GM23338 (cell line): ENCODE data around the gene RTN4RL1. TPM values are rescaled to one million over a fixed set of nuclear protein-coding genes. Genes with fewer than 3 reads are reported as not detected.

Source experiments
- ATAC-seq: fragments of 200-7000 bp; cut with Tn5 transposase; 3 replicates; pipeline ENCODE4 v1.9.1; 2020
- DNase-seq: peaks from one replicate; pipeline ENCODE4 v3.0.0-alpha.2; 2015; ENCODE audit warnings: low spot score
- H2AFZ ChIP-seq: fragments of 200-600 bp; sonication (generic); 2 replicates; pipeline ENCODE4 v1.8.0; 2016; ENCODE audit warnings: antibody characterized with exemption, mild to moderate bottlenecking, moderate library complexity
- H3F3A ChIP-seq: fragments of 200-600 bp; sonication (generic); replicated peaks from 2 replicates; pipeline ENCODE4 v1.8.0; 2017; ENCODE audit warnings: antibody characterized with exemption, mixed run types, low read depth
- H3K27ac ChIP-seq: fragments of 200-600 bp; sonication (generic); 2 replicates; pipeline ENCODE4 v1.6.1; 2016; ENCODE audit warnings: low read depth
- H3K27me3 ChIP-seq: fragments of 200-600 bp; sonication (generic); 2 replicates; pipeline ENCODE4 v1.8.0; 2016; ENCODE audit warnings: mild to moderate bottlenecking, mixed run types, moderate library complexity; ENCODE audit not compliant: insufficient read depth
- H3K36me3 ChIP-seq: fragments of 200-600 bp; sonication (generic); 2 replicates; pipeline ENCODE4 v1.8.0; 2016; ENCODE audit warnings: mild to moderate bottlenecking; ENCODE audit not compliant: insufficient read depth
- H3K4me1 ChIP-seq: fragments of 200-600 bp; sonication (generic); 2 replicates; pipeline ENCODE4 v1.8.0; 2016; ENCODE audit warnings: mild to moderate bottlenecking, moderate library complexity; ENCODE audit not compliant: insufficient read depth
- H3K4me2 ChIP-seq: fragments of 200-600 bp; sonication (generic); 2 replicates; pipeline ENCODE4 v1.7.1; 2017; ENCODE audit warnings: mixed run types
- H3K4me3 ChIP-seq: fragments of 200-600 bp; sonication (generic); 2 replicates; pipeline ENCODE4 v1.6.1; 2016; ENCODE audit warnings: mixed run types
- H3K79me2 ChIP-seq: fragments of 200-600 bp; sonication (generic); replicated peaks from 2 replicates; pipeline ENCODE4 v1.8.0; 2017; ENCODE audit warnings: mild to moderate bottlenecking; ENCODE audit not compliant: insufficient read depth
- H3K9me2 ChIP-seq: fragments of 200-600 bp; sonication (generic); 2 replicates; pipeline ENCODE4 v1.8.0; 2017; ENCODE audit not compliant: insufficient read depth
- H4K20me1 ChIP-seq: fragments of 200-600 bp; sonication (generic); replicated peaks from 2 replicates; pipeline ENCODE4 v1.8.0; 2017; ENCODE audit warnings: mild to moderate bottlenecking; ENCODE audit not compliant: insufficient read depth
- H3K27ac Mint-ChIP-seq: 2 replicates; pipeline ENCODE4 v1.8.0; 2020; ENCODE audit warnings: inconsistent platforms, mild to moderate bottlenecking, moderate library complexity, mixed read lengths
- H3K27me3 Mint-ChIP-seq: 3 replicates; pipeline ENCODE4 v1.8.0; 2022; ENCODE audit warnings: low read depth, mild to moderate bottlenecking, moderate library complexity, mixed read lengths, inconsistent platforms; ENCODE audit not compliant: insufficient read depth, poor library complexity
- H3K36me3 Mint-ChIP-seq: 3 replicates; pipeline ENCODE4 v1.8.0; 2021; ENCODE audit warnings: low read depth, mild to moderate bottlenecking, inconsistent platforms, moderate library complexity, mixed read lengths
- H3K4me1 Mint-ChIP-seq: 3 replicates; pipeline ENCODE4 v1.8.0; 2020; ENCODE audit warnings: mild to moderate bottlenecking, inconsistent platforms, mixed read lengths
- H3K4me3 Mint-ChIP-seq: 3 replicates; pipeline ENCODE4 v1.8.0; 2021; ENCODE audit warnings: moderate library complexity, mild to moderate bottlenecking, inconsistent platforms, mixed read lengths
- H3K9me3 Mint-ChIP-seq: 3 replicates; pipeline ENCODE4 v1.8.0; 2020; ENCODE audit warnings: moderate library complexity, mild to moderate bottlenecking, inconsistent platforms, mixed read lengths
- CREB1 ChIP-seq: fragments of 250-450 bp; sonication (Bioruptor Pico); IDR thresholded peaks from 2 replicates; pipeline ENCODE4 v1.5.0; 2020; ENCODE audit warnings: low read depth, mild to moderate bottlenecking, moderate library complexity
- EZH2 ChIP-seq: fragments of 200-600 bp; sonication (generic); IDR thresholded peaks from one replicate; pipeline ENCODE4 v1.8.0; 2017; ENCODE audit warnings: antibody characterized with exemption, mild to moderate bottlenecking, low read depth; ENCODE audit not compliant: unreplicated experiment
- EZH2phosphoT487 ChIP-seq: fragments of 200-600 bp; sonication (generic); IDR thresholded peaks from one replicate; pipeline ENCODE4 v1.8.1; 2018; ENCODE audit warnings: antibody characterized with exemption; ENCODE audit not compliant: unreplicated experiment
- JUNB ChIP-seq: IDR thresholded peaks from one replicate; pipeline ENCODE4 v1.6.1; 2016; ENCODE audit warnings: antibody characterized with exemption; ENCODE audit not compliant: unreplicated experiment
- NANOG ChIP-seq: IDR thresholded peaks from 2 replicates; pipeline ENCODE4 v1.6.1; 2016; ENCODE audit warnings: antibody characterized with exemption, borderline replicate concordance
- POLR2AphosphoS5 ChIP-seq: IDR thresholded peaks from 2 replicates; pipeline ENCODE4 v1.6.1; 2016; ENCODE audit warnings: antibody characterized with exemption, low read depth
- REST ChIP-seq: IDR thresholded peaks from one replicate; pipeline ENCODE4 v1.6.1; 2018; ENCODE audit warnings: antibody characterized with exemption; ENCODE audit not compliant: unreplicated experiment
- STAT1 ChIP-seq: IDR thresholded peaks from one replicate; pipeline ENCODE4 v1.6.1; 2016; ENCODE audit warnings: antibody characterized with exemption; ENCODE audit not compliant: unreplicated experiment
- ZNF114 ChIP-seq: fragments of 250-450 bp; sonication (Bioruptor Pico); IDR thresholded peaks from 2 replicates; pipeline ENCODE4 v1.5.0; 2020; ENCODE audit warnings: mild to moderate bottlenecking, moderate library complexity
- ZNF331 ChIP-seq: fragments of 250-450 bp; sonication (Bioruptor Pico); IDR thresholded peaks from 2 replicates; pipeline ENCODE4 v1.5.0; 2020; ENCODE audit warnings: low read depth, mild to moderate bottlenecking, moderate library complexity
- ZNF462 ChIP-seq: fragments of 250-450 bp; sonication (Bioruptor Pico); IDR thresholded peaks from 2 replicates; pipeline ENCODE4 v1.5.0; 2020; ENCODE audit warnings: mild to moderate bottlenecking, moderate library complexity
- polyA plus RNA-seq: library from polyadenylated mRNA; unstranded; fragments of >200 nt; fragmentation: Nextera tagmentation; extraction: Ambion mirVana; gene quantifications from 2 replicates; pipeline ENCODE4 v1.2.1, GENCODE V29; 2016
- total RNA-seq: library from RNA; depleted of rRNA; stranded (reverse); fragments of >200 nt; shearing (Covaris generic); gene quantifications from 2 replicates; pipeline ENCODE4 v1.2.3, GENCODE V29; 2014
- TF ChIP-seq, protein P1 (sequence below): IDR thresholded peaks from 2 replicates; pipeline ENCODE4 v1.6.1; 2016; ENCODE audit warnings: antibody characterized with exemption
- TF ChIP-seq, protein P2 (sequence below), 2 experiments: fragments of 200-600 bp in 1 of 2; sonication (generic) in 1 of 2; conservative IDR thresholded peaks; 2 replicates each; pipeline versions ENCODE4 v1.5.1 to v1.6.1; 2016 to 2017; ENCODE audit warnings: antibody characterized with exemption in 2 of 2, low read depth in 2 of 2, mild to moderate bottlenecking in 2 of 2, moderate library complexity in 1 of 2

The RTN4RL1 gene
- total and polyA plus RNA-seq, 2 experiments from 2014 or later, result 0.17 TPM; not detected in 1

DNA sequence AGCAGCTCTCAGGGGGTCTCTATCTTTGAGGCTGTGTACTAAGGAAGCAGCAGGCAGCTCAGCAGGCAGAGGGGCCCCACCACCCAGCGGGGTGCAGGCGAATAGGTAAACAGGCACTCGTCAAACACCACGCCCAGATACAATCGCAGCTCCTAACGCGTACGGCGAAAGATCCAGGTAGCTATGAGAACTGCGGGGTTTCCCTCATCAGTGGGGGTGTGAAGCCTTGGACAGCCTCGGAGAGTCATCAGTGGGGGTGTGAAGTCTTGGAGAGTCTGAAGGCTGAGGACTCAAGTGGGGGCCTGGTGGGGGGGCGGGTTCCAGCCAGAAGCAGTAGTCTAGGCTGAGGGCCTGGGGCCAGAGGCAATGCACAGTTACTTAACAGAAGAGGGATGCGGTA is 69.0 kb downstream of the RTN4RL1 start:
- H3K9me2 ChIP-seq, result no peaks in the 10 kb centered on the region
- H3K36me3 ChIP-seq, result no peaks in the 10 kb centered on the region
- DNase-seq, result no peak
- no peaks in the 10 kb centered on the region for H3K79me2 ChIP-seq
- no peak for TF ChIP-seq EZH2phosphoT487
- TF ChIP-seq, protein P1, sequence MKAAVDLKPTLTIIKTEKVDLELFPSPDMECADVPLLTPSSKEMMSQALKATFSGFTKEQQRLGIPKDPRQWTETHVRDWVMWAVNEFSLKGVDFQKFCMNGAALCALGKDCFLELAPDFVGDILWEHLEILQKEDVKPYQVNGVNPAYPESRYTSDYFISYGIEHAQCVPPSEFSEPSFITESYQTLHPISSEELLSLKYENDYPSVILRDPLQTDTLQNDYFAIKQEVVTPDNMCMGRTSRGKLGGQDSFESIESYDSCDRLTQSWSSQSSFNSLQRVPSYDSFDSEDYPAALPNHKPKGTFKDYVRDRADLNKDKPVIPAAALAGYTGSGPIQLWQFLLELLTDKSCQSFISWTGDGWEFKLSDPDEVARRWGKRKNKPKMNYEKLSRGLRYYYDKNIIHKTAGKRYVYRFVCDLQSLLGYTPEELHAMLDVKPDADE, result no peak
- no peak for TF ChIP-seq JUNB
- no peak for TF ChIP-seq EZH2
- no peak for TF ChIP-seq CREB1 (CRISPR knock-in tag)
- TF ChIP-seq, protein P2, sequence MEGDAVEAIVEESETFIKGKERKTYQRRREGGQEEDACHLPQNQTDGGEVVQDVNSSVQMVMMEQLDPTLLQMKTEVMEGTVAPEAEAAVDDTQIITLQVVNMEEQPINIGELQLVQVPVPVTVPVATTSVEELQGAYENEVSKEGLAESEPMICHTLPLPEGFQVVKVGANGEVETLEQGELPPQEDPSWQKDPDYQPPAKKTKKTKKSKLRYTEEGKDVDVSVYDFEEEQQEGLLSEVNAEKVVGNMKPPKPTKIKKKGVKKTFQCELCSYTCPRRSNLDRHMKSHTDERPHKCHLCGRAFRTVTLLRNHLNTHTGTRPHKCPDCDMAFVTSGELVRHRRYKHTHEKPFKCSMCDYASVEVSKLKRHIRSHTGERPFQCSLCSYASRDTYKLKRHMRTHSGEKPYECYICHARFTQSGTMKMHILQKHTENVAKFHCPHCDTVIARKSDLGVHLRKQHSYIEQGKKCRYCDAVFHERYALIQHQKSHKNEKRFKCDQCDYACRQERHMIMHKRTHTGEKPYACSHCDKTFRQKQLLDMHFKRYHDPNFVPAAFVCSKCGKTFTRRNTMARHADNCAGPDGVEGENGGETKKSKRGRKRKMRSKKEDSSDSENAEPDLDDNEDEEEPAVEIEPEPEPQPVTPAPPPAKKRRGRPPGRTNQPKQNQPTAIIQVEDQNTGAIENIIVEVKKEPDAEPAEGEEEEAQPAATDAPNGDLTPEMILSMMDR (conservative IDR thresholded peaks at IDR 0.05; ENCODE audit: low read depth in 2 of 2), result no peak
- no peak for TF ChIP-seq POLR2AphosphoS5
- no peak for TF ChIP-seq NANOG
- no peak for TF ChIP-seq ZNF462 (CRISPR knock-in tag)
- no peak for TF ChIP-seq ZNF331 (CRISPR knock-in tag)
- TF ChIP-seq ZNF114, result no peak
- no peak for TF ChIP-seq REST
- TF ChIP-seq STAT1, result no peak
- no peak overlapping the region for H3K27ac Mint-ChIP-seq
- H3K4me3 ChIP-seq, result no peak overlapping the region
- H3F3A ChIP-seq, result peaks cover 4% of the 10 kb centered on the region; the same call in 1 of the 2 replicates
- no peak overlapping the region for H3K4me2 ChIP-seq
- H3K4me1 ChIP-seq, result peaks cover 9% of the 10 kb centered on the region
- H3K27me3 ChIP-seq, result no peaks in the 10 kb centered on the region
- no peak overlapping the region for H3K4me3 Mint-ChIP-seq
- H3K4me1 Mint-ChIP-seq, result peaks cover 17% of the 10 kb centered on the region
- no peak overlapping the region for H3K27ac ChIP-seq
- ATAC-seq, result no peak; the same call in 2 of the 3 replicates
- H3K27me3 Mint-ChIP-seq, result peaks cover 19% of the 10 kb centered on the region
- no peak overlapping the region for H2AFZ ChIP-seq
- no peaks in the 10 kb centered on the region for H3K36me3 Mint-ChIP-seq
- no peaks in the 10 kb centered on the region; the same call in 2 of the 3 replicates for H3K9me3 Mint-ChIP-seq
- H4K20me1 ChIP-seq, result no peaks in the 10 kb centered on the region
